HAP-1 (cell line): ENCODE data around the gene UNC5C.

Experiments
- DNase-seq, 2 experiments: peaks; one replicate each; pipeline ENCODE4 v3.0.0-alpha.2; 2016 to 2020; ENCODE audit warnings: low spot score in 2 of 2
- H3K27me3 ChIP-seq: fragments of 250-450 bp; sonication (Bioruptor Pico); 2 replicates; pipeline ENCODE4 v1.5.1; 2020; ENCODE audit warnings: low read depth, mild to moderate bottlenecking, moderate library complexity
- H3K36me3 ChIP-seq: fragments of 250-450 bp; sonication (Bioruptor Pico); replicated peaks from 2 replicates; pipeline ENCODE4 v1.5.1; 2020; ENCODE audit warnings: mild to moderate bottlenecking
- H3K4me1 ChIP-seq: fragments of 250-450 bp; sonication (Bioruptor Pico); 2 replicates; pipeline ENCODE4 v1.5.1; 2020; ENCODE audit warnings: mild to moderate bottlenecking
- H3K4me3 ChIP-seq: fragments of 250-450 bp; sonication (Bioruptor Pico); 2 replicates; pipeline ENCODE4 v1.5.1; 2020; ENCODE audit warnings: mild to moderate bottlenecking, moderate library complexity
- H3K9me3 ChIP-seq: fragments of 250-450 bp; sonication (Bioruptor Pico); 2 replicates; pipeline ENCODE4 v1.5.1; 2020; ENCODE audit warnings: mild to moderate bottlenecking, moderate library complexity
- in situ Hi-C: fragments of 300-500 bp; cut with MboI; formaldehyde crosslinking; loops from 3 replicates; pipeline ENCODE4 v1.14.3; 2020; ENCODE audit warnings: low sequenced_read_pairs, inconsistent platforms, mixed read lengths

UNC5C gene

GRCh38 chr4:95552942-95553550 lies 4.3 kb upstream of the UNC5C start:
- Histone ChIP-seq H3K4me3 (no peak overlapping the region), H3K36me3 (no peaks in the 10 kb centered on the region), H3K9me3 (no peaks in the 10 kb centered on the region), H3K4me1 (peaks cover 4% of the 10 kb centered on the region), H3K27me3 (no peaks in the 10 kb centered on the region)
- no peak for DNase-seq
- in situ Hi-C loops = no loop called here

GRCh38 chr4:95551653-95552052 lies 2.9 kb upstream of the UNC5C start:
- H3K27me3 ChIP-seq = no peaks in the 10 kb centered on the region
- peaks cover 4% of the 10 kb centered on the region for H3K4me1 ChIP-seq
- H3K4me3 ChIP-seq = no peak overlapping the region
- no peaks in the 10 kb centered on the region for H3K9me3 ChIP-seq
- no peaks in the 10 kb centered on the region for H3K36me3 ChIP-seq
- DNase-seq = no peak
- in situ Hi-C loops = no loop called here

DNA sequence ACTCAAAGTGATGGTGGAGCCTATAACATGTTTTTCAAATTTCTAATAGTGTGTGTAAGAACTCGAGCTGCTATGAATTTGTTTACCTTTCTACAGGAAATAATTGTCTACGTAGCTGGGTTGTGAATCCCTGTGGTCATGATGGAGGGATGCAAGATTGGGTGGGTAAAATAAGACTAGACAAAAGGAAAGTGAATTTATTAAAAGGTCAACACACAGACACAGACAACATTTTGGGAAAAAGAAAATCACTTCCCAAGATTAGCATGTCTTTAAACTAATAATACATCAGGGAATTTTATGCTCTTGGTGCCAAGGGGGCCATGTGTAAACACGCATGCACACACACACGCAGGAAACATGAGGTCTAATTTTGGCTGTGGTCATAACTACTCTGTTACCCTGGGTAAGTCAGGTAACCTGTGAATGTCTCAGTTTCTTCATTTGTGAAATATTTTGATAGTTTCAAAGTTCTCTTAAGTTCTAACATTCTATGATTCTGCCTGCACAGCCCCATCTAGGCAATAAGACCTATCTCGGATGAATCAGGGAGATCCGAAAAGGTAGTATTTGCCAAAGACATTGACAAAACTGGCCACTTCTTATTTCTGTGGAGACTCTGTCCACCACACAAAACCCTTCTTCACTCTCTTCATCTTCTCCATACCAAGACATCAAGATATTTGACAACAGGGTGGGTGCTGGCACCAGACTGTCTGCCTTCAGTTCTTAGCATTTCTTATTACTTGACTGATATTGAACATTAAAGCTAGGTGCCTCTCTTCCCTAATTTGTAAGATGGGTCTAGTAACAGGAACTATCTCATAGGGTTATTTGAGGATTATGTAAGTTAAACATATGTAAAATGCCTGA lies 1.6 kb upstream of the UNC5C start:
- no peaks in the 10 kb centered on the region for H3K36me3 ChIP-seq
- peaks cover 4% of the 10 kb centered on the region for H3K4me1 ChIP-seq
- in situ Hi-C loops = no loop called here
- no peak for DNase-seq
- no peaks in the 10 kb centered on the region for H3K9me3 ChIP-seq
- H3K27me3 ChIP-seq = no peaks in the 10 kb centered on the region
- peak overlapping the region; percentile 44 for H3K4me3 ChIP-seq

DNA sequence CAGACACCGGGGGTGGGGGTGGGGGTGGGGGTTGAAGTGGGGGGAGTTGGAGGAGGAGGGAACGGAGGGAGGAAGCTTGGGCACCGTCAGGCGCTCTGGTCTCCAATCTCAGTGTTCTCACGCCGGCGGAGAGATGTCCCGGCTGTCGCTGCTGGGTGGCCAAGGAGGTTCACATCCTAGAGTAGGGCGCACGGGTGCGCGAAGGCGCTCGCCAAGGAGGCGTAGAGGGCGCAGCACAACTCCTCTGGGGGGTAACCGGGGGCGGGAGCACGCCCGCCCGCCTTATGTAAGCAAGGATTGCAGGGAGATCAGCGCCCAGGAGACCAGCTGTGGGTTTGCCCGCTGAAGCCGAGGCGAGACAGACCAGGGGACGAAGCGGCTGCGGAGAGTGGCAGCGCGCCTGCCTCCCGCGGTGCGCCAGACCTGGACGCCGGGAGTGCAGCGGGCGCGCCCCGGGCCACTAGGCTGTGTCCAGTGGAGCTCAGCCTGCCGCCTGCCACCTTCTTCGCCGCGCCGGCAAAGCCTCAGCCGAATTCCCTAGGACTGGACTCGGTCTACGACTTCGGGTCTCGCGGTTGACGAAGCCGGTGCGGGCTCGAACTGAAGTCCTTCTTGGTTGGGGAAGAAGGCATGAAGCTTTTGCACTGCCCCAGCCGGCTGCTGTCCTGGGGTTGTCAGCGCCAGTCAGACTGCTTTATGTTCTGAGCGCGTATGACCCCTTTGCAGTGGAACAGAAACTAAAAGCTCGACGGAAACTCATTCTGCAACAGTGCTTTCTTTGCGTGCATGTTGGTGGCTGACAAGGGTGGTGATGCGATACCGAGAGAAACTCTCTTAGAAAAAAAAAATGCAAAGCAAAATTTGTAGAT lies 707 bp upstream of the UNC5C start:
- peak in 1 of 2 experiments; percentile 63 for DNase-seq
- H3K27me3 ChIP-seq = no peaks in the 10 kb centered on the region
- in situ Hi-C loops = no loop called here

DNA sequence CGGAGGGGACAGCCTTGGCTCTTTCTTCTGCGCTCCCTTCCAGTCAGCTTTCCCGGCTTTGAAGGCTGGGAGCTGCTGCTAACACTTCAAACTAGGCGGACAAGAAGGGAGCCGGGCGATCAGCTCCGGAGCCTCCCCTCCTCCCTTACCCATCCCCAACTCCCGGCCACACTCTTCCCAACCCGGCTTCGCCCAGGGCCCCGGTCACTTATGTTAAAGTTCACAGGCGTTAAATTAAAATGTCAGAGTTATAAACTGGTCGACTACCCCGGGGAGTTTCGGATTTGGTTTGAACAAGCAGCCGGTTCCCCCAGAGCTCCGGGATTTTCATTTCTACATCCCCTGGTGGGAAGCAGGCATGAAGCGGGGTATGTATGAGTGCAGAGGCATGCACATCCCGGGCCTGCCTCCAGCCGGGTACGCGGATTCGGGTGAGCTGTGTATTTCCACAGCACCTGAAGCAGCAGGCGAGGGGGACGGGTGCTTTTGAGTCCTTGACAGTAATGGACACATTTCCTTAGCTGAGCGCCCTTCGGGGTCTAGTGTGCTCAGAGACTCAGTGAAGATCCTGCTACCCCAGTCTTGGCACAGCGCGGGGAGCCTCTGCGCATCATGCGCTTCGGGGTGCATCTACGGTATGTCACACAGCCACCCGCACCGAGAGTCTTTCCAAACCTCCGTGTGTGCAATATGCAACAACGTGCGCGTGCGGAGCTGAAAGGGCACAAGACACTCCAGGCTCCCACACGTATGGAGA lies 880 bp downstream of the UNC5C start:
- no peak for DNase-seq
- in situ Hi-C loops = no loop called here
- no peaks in the 10 kb centered on the region for H3K27me3 ChIP-seq
- H3K4me3 ChIP-seq = no peak overlapping the region
- H3K36me3 ChIP-seq = no peaks in the 10 kb centered on the region
- H3K9me3 ChIP-seq = no peaks in the 10 kb centered on the region
- peaks cover 4% of the 10 kb centered on the region for H3K4me1 ChIP-seq

More for the DNA sequence above, 707 bp upstream of the UNC5C start:
- Histone ChIP-seq H3K36me3 (no peaks in the 10 kb centered on the region), H3K4me1 (peaks cover 4% of the 10 kb centered on the region), H3K9me3 (no peaks in the 10 kb centered on the region), H3K4me3 (peak overlapping the region; percentile 44)

GRCh38 chr4:95546866-95547714 lies 1.7 kb downstream of the UNC5C start:
- in situ Hi-C loops = no loop called here
- H3K27me3 ChIP-seq = no peaks in the 10 kb centered on the region
- H3K4me1 ChIP-seq = no peaks in the 10 kb centered on the region; the same call in none of the 2 replicates
- H3K9me3 ChIP-seq = no peaks in the 10 kb centered on the region
- no peaks in the 10 kb centered on the region for H3K36me3 ChIP-seq
- DNase-seq = no peak
- H3K4me3 ChIP-seq = no peak overlapping the region

DNA sequence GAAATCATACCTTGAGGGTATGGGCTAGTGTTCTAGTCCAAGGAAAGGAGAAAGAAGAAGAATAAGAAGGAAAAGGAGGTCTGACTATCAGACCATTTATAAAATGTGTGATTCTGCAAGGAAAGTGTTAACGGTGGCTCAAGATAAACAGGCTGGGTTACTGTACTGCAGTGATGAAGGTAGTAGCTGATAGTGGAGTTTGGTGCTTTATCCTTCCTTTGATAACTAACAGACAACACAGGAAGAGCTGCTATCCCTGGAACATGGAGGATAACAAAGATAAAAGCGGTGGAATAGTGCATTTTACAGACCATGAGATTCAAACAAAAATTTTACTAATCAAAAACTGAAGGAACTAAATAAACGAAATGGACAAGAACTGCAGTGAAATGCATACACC lies 2.6 kb downstream of the UNC5C start:
- Histone ChIP-seq H3K36me3 (no peaks in the 10 kb centered on the region), H3K9me3 (no peaks in the 10 kb centered on the region), H3K27me3 (no peaks in the 10 kb centered on the region), H3K4me1 (no peaks in the 10 kb centered on the region), H3K4me3 (no peak overlapping the region)
- in situ Hi-C loops = no loop called here
- no peak for DNase-seq

DNA sequence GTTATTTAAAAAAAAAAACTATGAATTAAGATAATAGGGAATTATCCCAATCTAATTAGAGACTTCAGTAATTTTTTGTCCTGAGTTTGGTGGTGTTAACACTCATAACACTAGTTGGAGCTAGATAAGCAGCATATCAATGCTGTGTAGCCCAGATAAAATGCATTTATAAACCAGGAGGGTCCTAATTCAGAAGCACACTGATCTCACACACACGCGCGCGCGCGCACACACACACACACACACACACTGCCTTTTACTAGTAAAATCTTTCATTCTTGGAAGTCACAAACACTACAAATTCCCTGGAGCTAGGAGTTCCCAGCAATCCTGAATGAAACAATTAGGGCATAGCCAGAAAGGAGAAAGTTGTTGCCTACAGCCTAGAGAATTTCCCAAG lies 3.2 kb downstream of the UNC5C start:
- H3K9me3 ChIP-seq = no peaks in the 10 kb centered on the region
- no peaks in the 10 kb centered on the region for H3K27me3 ChIP-seq
- no peaks in the 10 kb centered on the region for H3K4me1 ChIP-seq
- in situ Hi-C loops = no loop called here
- H3K36me3 ChIP-seq = no peaks in the 10 kb centered on the region
- H3K4me3 ChIP-seq = no peak overlapping the region
- no peak for DNase-seq

DNA sequence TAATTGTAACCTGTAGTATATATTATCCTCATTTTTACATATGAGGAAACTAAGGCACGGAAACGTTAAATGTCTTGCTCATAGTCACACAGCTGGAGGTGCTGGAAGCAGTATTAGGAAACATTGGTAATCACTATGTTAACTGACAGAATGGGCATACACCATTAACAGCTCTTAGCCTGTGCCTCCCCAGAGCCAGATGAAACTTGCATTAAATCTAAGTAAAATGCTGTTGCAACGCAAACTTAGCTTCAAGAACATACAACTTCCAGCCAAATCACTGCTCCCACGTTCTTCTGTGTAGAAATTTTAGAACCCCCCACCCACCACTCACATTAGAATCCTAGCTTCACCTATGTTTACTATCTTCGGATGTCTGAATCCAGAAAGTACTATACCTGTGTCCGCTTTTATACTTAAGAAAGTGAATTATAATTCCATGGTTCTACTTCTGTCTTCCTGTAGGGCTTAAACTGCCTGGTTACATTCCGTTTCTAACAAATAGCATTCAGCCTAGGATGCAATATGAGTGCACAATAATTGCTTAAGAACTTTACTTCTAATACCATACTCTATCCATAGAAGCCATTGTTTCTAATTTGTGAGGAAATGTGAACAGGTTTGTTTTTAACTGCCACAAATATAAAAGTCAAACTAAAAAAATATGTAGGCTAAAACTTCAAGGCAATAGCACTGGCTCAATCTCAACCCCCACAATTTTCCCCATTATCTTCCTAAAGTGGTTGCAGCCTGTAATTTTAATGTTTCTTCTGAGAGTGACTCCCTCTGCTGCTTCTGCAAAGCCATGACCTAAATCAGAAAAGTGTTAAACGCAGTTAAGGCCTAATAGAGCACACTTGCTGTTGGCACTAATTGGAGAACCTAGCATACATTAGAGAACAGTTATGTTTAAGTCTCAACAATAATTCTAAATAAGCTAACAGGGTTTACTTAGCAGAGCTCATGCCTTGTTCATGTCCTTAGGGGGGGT lies 4.4 kb downstream of the UNC5C start:
- no peaks in the 10 kb centered on the region for H3K9me3 ChIP-seq
- no peak overlapping the region for H3K4me3 ChIP-seq
- no peak for DNase-seq
- H3K4me1 ChIP-seq = no peaks in the 10 kb centered on the region
- in situ Hi-C loops = no loop called here
- no peaks in the 10 kb centered on the region for H3K27me3 ChIP-seq
- H3K36me3 ChIP-seq = no peaks in the 10 kb centered on the region

DNA sequence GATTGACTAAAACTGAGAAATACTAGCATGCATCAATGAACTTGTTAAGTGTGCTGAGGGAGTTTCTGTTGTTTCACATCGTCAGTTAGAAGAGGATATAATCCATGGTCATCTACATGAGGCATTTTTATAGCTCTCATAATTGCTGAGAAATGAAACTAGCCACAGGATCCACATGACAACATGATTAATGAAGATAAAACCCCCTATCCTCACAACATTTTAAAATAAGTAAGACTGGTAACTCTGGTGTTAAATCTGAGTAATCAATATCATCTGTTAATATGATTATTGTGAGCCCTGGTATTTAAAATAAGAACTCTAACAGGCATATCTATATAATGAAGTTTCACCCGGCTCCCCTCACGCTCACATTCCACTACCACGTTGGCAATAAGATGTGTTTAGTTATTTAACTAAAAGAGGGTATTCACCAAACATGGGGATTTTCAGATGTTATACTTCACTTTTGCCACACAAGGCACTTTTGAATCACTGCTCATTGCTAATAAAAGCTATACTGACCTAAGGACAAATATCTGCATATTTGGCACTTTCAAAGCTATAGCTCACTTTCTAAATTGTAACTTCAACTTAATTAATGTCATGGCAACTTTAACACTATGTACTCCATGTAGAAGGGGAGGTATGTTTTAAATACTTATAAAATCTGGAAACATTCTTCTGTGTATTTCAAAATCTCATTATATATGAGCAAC lies 6.7 kb downstream of the UNC5C start:
- Histone ChIP-seq H3K27me3 (no peaks in the 10 kb centered on the region), H3K4me1 (no peaks in the 10 kb centered on the region), H3K9me3 (no peaks in the 10 kb centered on the region), H3K36me3 (no peaks in the 10 kb centered on the region), H3K4me3 (no peak overlapping the region)
- in situ Hi-C loops = no loop called here
- DNase-seq = no peak

GRCh38 chr4:95541094-95541493 lies 7.7 kb downstream of the UNC5C start:
- DNase-seq = no peak
- Histone ChIP-seq H3K27me3 (no peaks in the 10 kb centered on the region), H3K4me1 (no peaks in the 10 kb centered on the region), H3K36me3 (no peaks in the 10 kb centered on the region), H3K4me3 (no peak overlapping the region), H3K9me3 (no peaks in the 10 kb centered on the region)
- in situ Hi-C loops = no loop called here
